Activated T-helper 1 cell treated with Interleukin-2 at 50 U/mL for 16 hours (primary cell): ENCODE measurements around the gene CDHR3.

Source experiments
- DNase-seq: peaks from one replicate; pipeline ENCODE4 v3.0.0-alpha.2; 2020; ENCODE audit warnings: low read depth

CDHR3 gene

GRCh38 chr7:106050746-106051117 is 87.7 kb downstream of the CDHR3 start:
- DNase-seq = no peak

- no peak for DNase-seq
These were observed 89.6 kb downstream of the CDHR3 start for GRCh38 chr7:106052681-106053080.

GRCh38 chr7:106053109-106053508 is 90.0 kb downstream of the CDHR3 start:
- no peak for DNase-seq

- DNase-seq = no peak
These were observed 91.3 kb downstream of the CDHR3 start for GRCh38 chr7:106054156-106054910.

GRCh38 chr7:106054971-106055532 is 92.0 kb downstream of the CDHR3 start:
- DNase-seq = no peak

- peak; percentile 49 for DNase-seq
These were observed 93.6 kb downstream of the CDHR3 start for GRCh38 chr7:106056513-106057203.

- DNase-seq = no peak
These were observed 94.3 kb downstream of the CDHR3 start for GRCh38 chr7:106057204-106057961.

GRCh38 chr7:106057962-106058927 is 95.2 kb downstream of the CDHR3 start:
- DNase-seq = no peak

GRCh38 chr7:106058928-106059324 is 95.9 kb downstream of the CDHR3 start:
- no peak for DNase-seq

GRCh38 chr7:106059556-106059955 is 96.5 kb downstream of the CDHR3 start:
- no peak for DNase-seq

GRCh38 chr7:106060394-106060920 is 97.4 kb downstream of the CDHR3 start:
- DNase-seq = no peak

- DNase-seq = no peak
These were observed 98.4 kb downstream of the CDHR3 start for GRCh38 chr7:106061301-106061979.

- DNase-seq = no peak
These were observed 98.9 kb downstream of the CDHR3 start for GRCh38 chr7:106062006-106062405.

- no peak for DNase-seq
These were observed 99.5 kb downstream of the CDHR3 start for GRCh38 chr7:106062521-106062931.

GRCh38 chr7:106063024-106063423 is 100.0 kb downstream of the CDHR3 start:
- DNase-seq = no peak

- no peak for DNase-seq
These were observed 100.6 kb downstream of the CDHR3 start for GRCh38 chr7:106063692-106064091.

- DNase-seq = no peak
These were observed 101.3 kb downstream of the CDHR3 start for GRCh38 chr7:106064316-106064715.

- no peak for DNase-seq
These were observed 101.9 kb downstream of the CDHR3 start for GRCh38 chr7:106064771-106065574.
